HEK293T (cell line): Measurements from ENCODE around the gene PIEZO2.

Experiments
- FOXA1 ChIP-seq: fragments of 450-650 bp; IDR thresholded peaks from 2 replicates; pipeline ENCODE4 v1.6.1; 2016; ENCODE audit warnings: mild to moderate bottlenecking
- FOXM1 ChIP-seq: fragments of 450-650 bp; IDR thresholded peaks from 2 replicates; pipeline ENCODE4 v1.6.1; 2017; ENCODE audit warnings: mild to moderate bottlenecking, borderline replicate concordance

- TF ChIP-seq FOXM1 (no peak), FOXA1 (no peak)
These were observed 256.6 kb downstream of the PIEZO2 start for GRCh38 chr18:10892786-10893185.
